HCT116 (cell line): ENCODE results near the gene DPYSL5.

Source experiments
- CEBPB ChIP-seq: IDR thresholded peaks from 2 replicates; pipeline ENCODE4 v1.6.1; 2012; ENCODE audit warnings: low read depth
- CTCF ChIP-seq, 3 experiments: fragments of 200-600 bp in 1 of 3; sonication (generic) in 1 of 3; IDR thresholded peaks in 2 of 3; conservative IDR thresholded peaks in 1 of 3; 2 replicates each; pipeline ENCODE4 v1.5.1; 2012 to 2017; ENCODE audit warnings: low read depth in 2 of 3, low read length in 2 of 3, antibody characterized with exemption in 1 of 3, borderline replicate concordance in 1 of 3, control low read depth in 1 of 3, mild to moderate bottlenecking in 1 of 3, mixed read lengths in 1 of 3, mixed run types in 1 of 3, moderate library complexity in 1 of 3; ENCODE audit not compliant: insufficient read depth in 1 of 3
- EZH2 ChIP-seq: fragments of 200-600 bp; sonication (generic); IDR thresholded peaks from 2 replicates; pipeline ENCODE4 v1.6.1; 2017; ENCODE audit warnings: antibody characterized with exemption, mixed run types
- FOSL1 ChIP-seq: IDR thresholded peaks from 2 replicates; pipeline ENCODE4 v1.6.1; 2012; ENCODE audit warnings: low read depth
- POLR2A ChIP-seq: IDR thresholded peaks from 2 replicates; pipeline ENCODE4 v1.7.0; 2011; ENCODE audit warnings: borderline replicate concordance; ENCODE audit not compliant: insufficient read depth, insufficient read length; ENCODE audit errors: extremely low read depth
- POLR2AphosphoS5 ChIP-seq: IDR thresholded peaks from 2 replicates; pipeline ENCODE4 v1.6.1; 2011; ENCODE audit warnings: mild to moderate bottlenecking, low read depth, low read length, moderate library complexity
- REST ChIP-seq: IDR thresholded peaks from 2 replicates; pipeline ENCODE4 v1.6.1; 2012; ENCODE audit warnings: low read depth
- ZNF274 ChIP-seq: fragments of 200-500 bp; sonication (Bioruptor generic); IDR thresholded peaks from 2 replicates; pipeline ENCODE4 v1.6.1; 2014; ENCODE audit warnings: mild to moderate bottlenecking, low read depth, low read length, inconsistent platforms
- TF ChIP-seq, protein P1 (sequence below): IDR thresholded peaks from 2 replicates; pipeline ENCODE4 v1.6.1; 2012

DNA sequence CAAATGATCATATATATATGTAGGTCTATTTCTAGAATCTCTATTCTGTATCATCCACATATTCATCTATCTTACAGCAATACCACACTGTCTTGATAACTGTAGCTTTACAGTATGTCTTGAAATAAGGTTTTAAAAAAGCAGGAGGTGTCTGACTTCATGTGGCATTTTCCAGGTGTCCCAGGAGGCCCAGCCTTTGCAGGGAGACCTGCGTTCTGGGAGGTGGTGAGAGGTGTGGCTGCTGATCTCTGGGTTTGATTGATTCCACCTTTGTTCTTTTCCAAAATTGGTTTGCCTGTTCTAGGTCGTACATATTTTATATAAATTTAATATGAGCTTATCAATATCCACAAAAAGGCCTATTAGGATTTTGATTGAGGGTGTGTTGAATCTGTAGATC, 26.6 kb downstream of the DPYSL5 start:
- TF ChIP-seq CTCF (IDR thresholded peaks at IDR 0.05 in 2 of 3, conservative IDR thresholded peaks at IDR 0.05 in 1 of 3; ENCODE audit: borderline replicate concordance in 1 of 3, insufficient read depth in 1 of 3, low read depth in 2 of 3, low read length in 2 of 3) (no peak), POLR2AphosphoS5 (no peak), EZH2 (no peak), POLR2A (no peak), REST (no peak), FOSL1 (no peak), CEBPB (no peak), ZNF274 (no peak)
- TF ChIP-seq, protein P1, sequence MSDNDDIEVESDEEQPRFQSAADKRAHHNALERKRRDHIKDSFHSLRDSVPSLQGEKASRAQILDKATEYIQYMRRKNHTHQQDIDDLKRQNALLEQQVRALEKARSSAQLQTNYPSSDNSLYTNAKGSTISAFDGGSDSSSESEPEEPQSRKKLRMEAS = no peak
